Choroid plexus epithelial cell (primary cell): Measurements from ENCODE around the gene ADGRB3.

ENCODE experiments used
- DNase-seq: peaks from one replicate; pipeline ENCODE4 v3.0.0-alpha.2; 2010; ENCODE audit warnings: low read depth
- H3K4me3 ChIP-seq: 2 replicates; pipeline ENCODE4 v1.5.1; 2011; ENCODE audit warnings: low read depth, mild to moderate bottlenecking, control low read depth, low read length, moderate library complexity
- TF ChIP-seq, protein P1 (sequence below): conservative IDR thresholded peaks from 2 replicates; pipeline ENCODE4 v1.5.1; 2011; ENCODE audit warnings: low read depth, mild to moderate bottlenecking, control low read depth, inconsistent platforms, low read length, moderate library complexity

The ADGRB3 gene

DNA sequence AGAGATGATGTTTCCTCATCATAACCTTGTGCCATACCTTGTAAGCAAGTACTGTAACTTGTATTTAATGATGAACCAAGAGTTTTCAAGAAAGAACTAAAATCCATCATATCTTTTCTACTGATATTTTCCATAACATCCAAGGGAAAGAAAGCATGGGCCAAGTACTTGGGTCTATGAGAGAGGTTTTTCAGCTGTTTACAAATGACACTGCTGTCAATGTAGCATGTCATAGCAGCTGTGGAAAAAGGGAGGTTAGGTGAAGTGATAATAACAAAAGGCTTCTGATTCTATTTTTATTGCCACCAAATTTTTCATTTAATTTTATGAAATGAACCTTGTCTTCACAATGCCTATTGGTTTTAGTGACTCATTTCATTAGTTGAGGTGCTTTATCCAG lies 679.4 kb downstream of the ADGRB3 start:
- TF ChIP-seq, protein P1, sequence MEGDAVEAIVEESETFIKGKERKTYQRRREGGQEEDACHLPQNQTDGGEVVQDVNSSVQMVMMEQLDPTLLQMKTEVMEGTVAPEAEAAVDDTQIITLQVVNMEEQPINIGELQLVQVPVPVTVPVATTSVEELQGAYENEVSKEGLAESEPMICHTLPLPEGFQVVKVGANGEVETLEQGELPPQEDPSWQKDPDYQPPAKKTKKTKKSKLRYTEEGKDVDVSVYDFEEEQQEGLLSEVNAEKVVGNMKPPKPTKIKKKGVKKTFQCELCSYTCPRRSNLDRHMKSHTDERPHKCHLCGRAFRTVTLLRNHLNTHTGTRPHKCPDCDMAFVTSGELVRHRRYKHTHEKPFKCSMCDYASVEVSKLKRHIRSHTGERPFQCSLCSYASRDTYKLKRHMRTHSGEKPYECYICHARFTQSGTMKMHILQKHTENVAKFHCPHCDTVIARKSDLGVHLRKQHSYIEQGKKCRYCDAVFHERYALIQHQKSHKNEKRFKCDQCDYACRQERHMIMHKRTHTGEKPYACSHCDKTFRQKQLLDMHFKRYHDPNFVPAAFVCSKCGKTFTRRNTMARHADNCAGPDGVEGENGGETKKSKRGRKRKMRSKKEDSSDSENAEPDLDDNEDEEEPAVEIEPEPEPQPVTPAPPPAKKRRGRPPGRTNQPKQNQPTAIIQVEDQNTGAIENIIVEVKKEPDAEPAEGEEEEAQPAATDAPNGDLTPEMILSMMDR, result no peak
- no peak overlapping the region for H3K4me3 ChIP-seq
- DNase-seq, result no peak

DNA sequence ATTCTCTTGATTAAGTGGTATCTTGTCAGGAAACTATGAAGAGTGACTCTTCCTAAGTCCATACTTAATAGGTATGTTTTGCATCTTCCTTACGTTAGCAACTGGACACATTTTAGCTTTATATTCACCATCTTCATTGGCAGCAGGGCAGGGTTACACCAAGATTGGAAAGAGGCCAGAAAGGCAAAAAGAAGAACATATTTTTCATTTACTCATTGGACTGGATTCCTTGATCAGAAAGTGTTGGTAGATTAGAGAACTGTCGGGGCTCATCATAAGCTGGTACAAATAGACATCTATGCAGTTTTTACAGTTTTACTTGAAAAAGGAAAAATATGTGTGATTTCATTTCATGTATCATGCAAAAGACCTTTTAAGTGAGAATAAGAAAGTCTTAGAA lies 696.8 kb downstream of the ADGRB3 start:
- DNase-seq, result no peak
- TF ChIP-seq, protein P1, result no peak
- no peak overlapping the region for H3K4me3 ChIP-seq

DNA sequence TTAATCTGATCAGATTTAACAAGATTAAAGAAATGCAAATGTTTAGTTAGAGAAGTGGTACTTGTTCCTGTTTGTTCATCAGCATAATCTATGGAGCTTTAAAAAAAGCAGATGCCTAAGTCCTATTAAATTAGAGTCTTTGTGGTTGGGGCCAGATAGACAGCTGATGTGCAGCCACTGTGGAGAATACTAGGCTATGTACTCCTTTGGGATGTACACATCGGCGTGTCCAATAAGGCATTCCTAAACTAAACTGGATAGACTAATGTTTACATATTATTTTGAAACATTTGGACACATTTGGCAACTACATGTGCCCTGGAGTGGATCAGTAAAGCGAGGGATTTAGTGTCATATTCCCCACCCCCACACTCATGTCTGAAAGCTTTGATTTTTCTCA lies 702.2 kb downstream of the ADGRB3 start:
- no peak overlapping the region for H3K4me3 ChIP-seq
- DNase-seq, result no peak
- TF ChIP-seq, protein P1, result no peak

DNA sequence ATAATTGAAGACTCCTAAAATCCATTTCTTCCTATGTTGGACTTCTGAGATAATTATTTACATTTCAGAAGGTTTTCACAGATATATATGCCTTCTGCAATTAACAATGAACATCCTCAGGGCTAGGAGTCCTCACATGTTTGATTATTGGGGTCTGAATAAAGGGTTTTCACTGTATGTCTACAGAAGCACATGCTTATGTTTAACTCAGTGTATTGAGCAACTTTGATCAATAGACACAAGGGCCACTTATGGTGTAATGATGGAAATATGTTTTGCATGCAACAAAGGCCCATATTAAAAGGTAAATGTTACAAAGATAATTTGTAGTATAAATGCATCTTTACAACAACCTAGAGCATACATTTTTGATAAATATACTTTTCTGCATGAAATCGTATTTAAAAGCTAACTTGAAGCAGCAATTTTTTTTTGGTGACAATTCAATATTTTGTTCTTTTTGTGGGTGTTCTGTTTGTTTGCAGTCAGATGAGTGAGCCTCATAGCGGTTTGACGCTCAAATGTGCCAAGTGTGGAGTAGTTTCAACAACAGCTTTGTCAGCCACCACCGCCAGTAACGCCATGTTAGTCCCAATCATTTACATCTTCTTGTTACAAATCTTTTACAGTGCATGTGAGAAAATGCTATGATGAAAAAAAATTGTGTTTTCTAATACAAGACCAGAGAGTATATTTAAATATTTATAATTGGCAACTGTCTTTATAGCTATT lies 703.5 kb downstream of the ADGRB3 start:
- no peak for DNase-seq

DNA sequence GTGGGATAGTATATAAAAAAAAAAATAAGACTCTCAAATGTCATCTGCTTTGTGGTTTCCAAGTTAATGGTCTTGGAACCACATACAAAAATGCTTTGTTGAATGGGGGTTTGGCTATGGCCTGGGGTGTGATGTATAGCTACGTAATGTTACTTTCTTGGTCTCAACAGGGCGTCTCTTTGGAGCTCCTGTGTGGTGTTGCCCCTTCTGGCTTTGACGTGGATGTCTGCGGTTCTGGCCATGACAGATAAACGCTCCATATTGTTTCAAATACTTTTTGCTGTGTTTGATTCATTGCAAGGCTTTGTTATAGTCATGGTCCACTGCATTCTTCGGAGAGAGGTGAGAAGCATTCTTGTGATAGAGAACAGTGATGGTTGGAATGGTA lies 704.1 kb downstream of the ADGRB3 start:
- DNase-seq, result no peak
- TF ChIP-seq, protein P1, result no peak
- H3K4me3 ChIP-seq, result no peak overlapping the region

More for the DNA sequence above, 703.5 kb downstream of the ADGRB3 start:
- TF ChIP-seq, protein P1, result no peak
- no peak overlapping the region for H3K4me3 ChIP-seq

DNA sequence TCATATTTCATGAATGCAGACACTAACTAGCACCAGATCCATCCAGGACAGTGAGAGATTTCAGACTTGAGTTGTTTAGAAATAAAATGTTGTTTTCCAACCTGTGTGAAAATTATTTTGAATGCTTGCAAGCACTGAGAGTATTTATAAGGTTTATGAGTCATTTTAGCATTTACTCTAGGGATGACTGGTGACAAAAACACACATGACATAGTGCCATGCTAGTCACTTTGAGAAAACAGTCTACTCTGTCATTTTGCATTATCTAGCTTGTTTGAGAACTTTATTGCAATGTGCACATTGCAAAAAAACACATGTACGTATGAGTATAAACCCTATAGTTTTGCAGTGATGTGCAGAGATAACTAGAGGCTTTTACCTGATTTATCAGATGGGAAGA lies 705.1 kb downstream of the ADGRB3 start:
- DNase-seq, result no peak
- TF ChIP-seq, protein P1, result no peak
- no peak overlapping the region for H3K4me3 ChIP-seq

DNA sequence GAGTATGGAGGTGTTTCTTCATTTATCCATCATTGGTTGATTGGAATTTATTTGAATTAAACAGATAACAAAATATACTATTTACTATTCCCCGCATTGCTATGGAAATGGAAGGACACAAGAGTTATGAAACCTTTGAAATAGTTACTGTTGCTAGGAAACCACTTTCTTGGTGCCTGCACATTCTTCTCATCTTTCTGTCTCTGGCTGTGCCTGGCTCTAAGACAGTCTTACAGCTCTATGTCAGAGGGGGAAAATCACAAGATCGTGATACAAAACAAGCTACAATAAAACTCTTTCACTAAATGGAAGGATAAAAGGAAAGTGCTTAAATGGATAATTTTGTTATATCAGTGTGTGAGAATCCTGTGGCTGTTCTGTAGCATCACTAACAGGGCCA lies 708.8 kb downstream of the ADGRB3 start:
- peak; percentile 5 for DNase-seq
- TF ChIP-seq, protein P1, result no peak
- no peak overlapping the region for H3K4me3 ChIP-seq
